T-helper 2 cell treated with Interferon-gamma antibody and Interleukin-4, amounts not matched to agents 5 μg/mL and 100 μg/mL, for 36 hours (primary cell): Measurements from ENCODE around the gene TUFT1.

ENCODE experiments used
- DNase-seq: peaks from one replicate; pipeline ENCODE4 v3.0.0; 2021; ENCODE audit warnings: low spot score
- H3K27ac Mint-ChIP-seq: one replicate; pipeline ENCODE4 v1.8.0; 2021; ENCODE audit warnings: mild to moderate bottlenecking, mixed read lengths
- H3K27me3 Mint-ChIP-seq: one replicate; pipeline ENCODE4 v1.8.0; 2021; ENCODE audit warnings: low read depth, mixed read lengths
- H3K36me3 Mint-ChIP-seq: one replicate; pipeline ENCODE4 v1.8.0; 2021; ENCODE audit warnings: low read depth, mixed read lengths
- H3K4me1 Mint-ChIP-seq: one replicate; pipeline ENCODE4 v1.8.0; 2021; ENCODE audit warnings: low read depth, mixed read lengths
- H3K4me3 Mint-ChIP-seq: one replicate; pipeline ENCODE4 v1.8.0; 2022; ENCODE audit warnings: mild to moderate bottlenecking, moderate library complexity, mixed read lengths
- H3K9me3 Mint-ChIP-seq: one replicate; pipeline ENCODE4 v1.8.0; 2021; ENCODE audit warnings: mixed read lengths

Gene TUFT1

GRCh38 chr1:151508833-151509232, 31.3 kb upstream of the TUFT1 start:
- Mint-ChIP-seq H3K36me3 (no peaks in the 10 kb centered on the region), H3K27ac (no peak overlapping the region), H3K4me1 (peaks cover 13% of the 10 kb centered on the region), H3K4me3 (no peak overlapping the region), H3K9me3 (no peaks in the 10 kb centered on the region), H3K27me3 (peaks cover 28% of the 10 kb centered on the region)
- no peak for DNase-seq

- no peaks in the 10 kb centered on the region for H3K9me3 Mint-ChIP-seq
- peaks cover 30% of the 10 kb centered on the region for H3K27me3 Mint-ChIP-seq
- no peak for DNase-seq
- H3K27ac Mint-ChIP-seq, result no peak overlapping the region
- no peak overlapping the region for H3K4me3 Mint-ChIP-seq
- peaks cover 13% of the 10 kb centered on the region for H3K4me1 Mint-ChIP-seq
- no peaks in the 10 kb centered on the region for H3K36me3 Mint-ChIP-seq
Measured at GRCh38 chr1:151509350-151510019, 30.6 kb upstream of the TUFT1 start.

GRCh38 chr1:151510020-151510405, 30.1 kb upstream of the TUFT1 start:
- Mint-ChIP-seq H3K9me3 (no peaks in the 10 kb centered on the region), H3K36me3 (no peaks in the 10 kb centered on the region), H3K27ac (no peak overlapping the region), H3K4me1 (peaks cover 13% of the 10 kb centered on the region), H3K27me3 (peaks cover 30% of the 10 kb centered on the region), H3K4me3 (peak overlapping the region; percentile 89)
- DNase-seq, result no peak

GRCh38 chr1:151510614-151510956, 29.5 kb upstream of the TUFT1 start:
- Mint-ChIP-seq H3K4me1 (peaks cover 13% of the 10 kb centered on the region), H3K27ac (peak overlapping the region; percentile 6)

GRCh38 chr1:151510957-151511635, 29.0 kb upstream of the TUFT1 start, which contains the start of gene CGN:
Gene CGN, plus strand, starts transcription at chr1:151511387. Its CDS starts 7,133 bp downstream, at chr1:151518520.
- Mint-ChIP-seq H3K4me3 (peak within 1 kb of the TSS; percentile 89), H3K27ac (peak within 1 kb of the TSS; percentile 6), H3K36me3 (no peaks in the 10 kb centered on the region), H3K9me3 (no peaks in the 10 kb centered on the region), H3K27me3 (peaks cover 29% of the 10 kb centered on the region), H3K4me1 (peaks cover 13% of the 10 kb centered on the region)
- peak; percentile 84 for DNase-seq

More at GRCh38 chr1:151510614-151510956, 29.5 kb upstream of the TUFT1 start:
- Mint-ChIP-seq H3K27me3 (peaks cover 30% of the 10 kb centered on the region), H3K36me3 (no peaks in the 10 kb centered on the region), H3K4me3 (peak overlapping the region; percentile 89), H3K9me3 (no peaks in the 10 kb centered on the region)
- DNase-seq, result no peak

GRCh38 chr1:151511636-151512215, 28.4 kb upstream of the TUFT1 start:
- Mint-ChIP-seq H3K4me1 (peaks cover 13% of the 10 kb centered on the region), H3K9me3 (no peaks in the 10 kb centered on the region), H3K27ac (no peak overlapping the region), H3K27me3 (peaks cover 31% of the 10 kb centered on the region), H3K4me3 (peak overlapping the region; percentile 79), H3K36me3 (no peaks in the 10 kb centered on the region)
- no peak for DNase-seq

GRCh38 chr1:151512326-151512725, 27.8 kb upstream of the TUFT1 start:
- H3K4me1 Mint-ChIP-seq, result peaks cover 13% of the 10 kb centered on the region
- H3K27me3 Mint-ChIP-seq, result peaks cover 28% of the 10 kb centered on the region
- H3K36me3 Mint-ChIP-seq, result no peaks in the 10 kb centered on the region
- H3K27ac Mint-ChIP-seq, result no peak overlapping the region
- H3K4me3 Mint-ChIP-seq, result peak overlapping the region; percentile 79
- no peaks in the 10 kb centered on the region for H3K9me3 Mint-ChIP-seq
- no peak for DNase-seq

- Mint-ChIP-seq H3K27ac (no peak overlapping the region), H3K36me3 (no peaks in the 10 kb centered on the region), H3K4me1 (peaks cover 13% of the 10 kb centered on the region), H3K4me3 (peak overlapping the region; percentile 40), H3K27me3 (peaks cover 28% of the 10 kb centered on the region), H3K9me3 (no peaks in the 10 kb centered on the region)
- DNase-seq, result no peak
Measured at GRCh38 chr1:151512801-151513625, 27.1 kb upstream of the TUFT1 start.

- no peak for DNase-seq
- peaks cover 13% of the 10 kb centered on the region for H3K4me1 Mint-ChIP-seq
- peaks cover 28% of the 10 kb centered on the region for H3K27me3 Mint-ChIP-seq
- no peaks in the 10 kb centered on the region for H3K9me3 Mint-ChIP-seq
- H3K36me3 Mint-ChIP-seq, result no peaks in the 10 kb centered on the region
- H3K4me3 Mint-ChIP-seq, result peak overlapping the region; percentile 40
- no peak overlapping the region for H3K27ac Mint-ChIP-seq
Measured at GRCh38 chr1:151513626-151514121, 26.4 kb upstream of the TUFT1 start.

- Mint-ChIP-seq H3K27me3 (peaks cover 25% of the 10 kb centered on the region), H3K27ac (no peak overlapping the region), H3K4me3 (no peak overlapping the region), H3K9me3 (no peaks in the 10 kb centered on the region), H3K4me1 (peaks cover 13% of the 10 kb centered on the region), H3K36me3 (no peaks in the 10 kb centered on the region)
- DNase-seq, result no peak
Measured at GRCh38 chr1:151514366-151514765, 25.7 kb upstream of the TUFT1 start.

- H3K4me3 Mint-ChIP-seq, result no peak overlapping the region
- H3K4me1 Mint-ChIP-seq, result peaks cover 14% of the 10 kb centered on the region
- H3K36me3 Mint-ChIP-seq, result no peaks in the 10 kb centered on the region
- no peak overlapping the region for H3K27ac Mint-ChIP-seq
- H3K27me3 Mint-ChIP-seq, result peaks cover 19% of the 10 kb centered on the region
- H3K9me3 Mint-ChIP-seq, result no peaks in the 10 kb centered on the region
- DNase-seq, result no peak
Measured at GRCh38 chr1:151515265-151515664, 24.8 kb upstream of the TUFT1 start.

- peaks cover 13% of the 10 kb centered on the region for H3K27me3 Mint-ChIP-seq
- H3K36me3 Mint-ChIP-seq, result no peaks in the 10 kb centered on the region
- H3K27ac Mint-ChIP-seq, result no peak overlapping the region
- no peak for DNase-seq
- peaks cover 14% of the 10 kb centered on the region for H3K4me1 Mint-ChIP-seq
- no peak overlapping the region for H3K4me3 Mint-ChIP-seq
- no peaks in the 10 kb centered on the region for H3K9me3 Mint-ChIP-seq
Measured at GRCh38 chr1:151516031-151516511, 24.0 kb upstream of the TUFT1 start.

- DNase-seq, result no peak
- Mint-ChIP-seq H3K27ac (no peak overlapping the region), H3K36me3 (no peaks in the 10 kb centered on the region), H3K4me1 (peaks cover 8% of the 10 kb centered on the region), H3K27me3 (peaks cover 8% of the 10 kb centered on the region), H3K9me3 (no peaks in the 10 kb centered on the region), H3K4me3 (no peak overlapping the region)
Measured at GRCh38 chr1:151518431-151518830, 21.7 kb upstream of the TUFT1 start.
